GM04503 (cell line): ENCODE results near the gene PPFIBP2.

ENCODE experiments used
- DNase-seq: peaks from one replicate; pipeline ENCODE4 v3.0.0-alpha.2; 2012; ENCODE audit warnings: low read depth

The PPFIBP2 gene

GRCh38 chr11:7513234-7514098, at the start of gene PPFIBP2:
PPFIBP2 (plus strand) TSS chr11:7513999; CDS start chr11:7549476, 35,477 bp downstream.
- peak; percentile 28 for DNase-seq

GRCh38 chr11:7467652-7468051, 46.1 kb upstream of the PPFIBP2 start:
- no peak for DNase-seq

- DNase-seq, result no peak
Measured at GRCh38 chr11:7469351-7469865, 44.4 kb upstream of the PPFIBP2 start.

GRCh38 chr11:7471071-7471470, 42.7 kb upstream of the PPFIBP2 start:
- no peak for DNase-seq

- DNase-seq, result no peak
Measured at GRCh38 chr11:7473717-7474116, 40.1 kb upstream of the PPFIBP2 start.

GRCh38 chr11:7480113-7480512, 33.7 kb upstream of the PPFIBP2 start:
- no peak for DNase-seq

- DNase-seq, result no peak
Measured at GRCh38 chr11:7484131-7484530, 29.7 kb upstream of the PPFIBP2 start.

- DNase-seq, result no peak
Measured at GRCh38 chr11:7484645-7485044, 29.2 kb upstream of the PPFIBP2 start.

GRCh38 chr11:7485186-7486097, 28.4 kb upstream of the PPFIBP2 start, which contains the start of gene OLFML1:
OLFML1 (plus strand) TSS chr11:7485506; CDS start chr11:7485876, 370 bp downstream.
- DNase-seq, result no peak

- DNase-seq, result no peak
Measured at GRCh38 chr11:7486098-7486780, 27.6 kb upstream of the PPFIBP2 start.

GRCh38 chr11:7486781-7487140, 27.0 kb upstream of the PPFIBP2 start:
- no peak for DNase-seq

- DNase-seq, result no peak
Measured at GRCh38 chr11:7487360-7487759, 26.4 kb upstream of the PPFIBP2 start.

GRCh38 chr11:7488681-7489080, 25.1 kb upstream of the PPFIBP2 start:
- no peak for DNase-seq

GRCh38 chr11:7489376-7489775, 24.4 kb upstream of the PPFIBP2 start:
- DNase-seq, result no peak

GRCh38 chr11:7490054-7490453, 23.7 kb upstream of the PPFIBP2 start:
- peak; percentile 71 for DNase-seq

GRCh38 chr11:7490535-7490934, 23.3 kb upstream of the PPFIBP2 start:
- no peak for DNase-seq

GRCh38 chr11:7492253-7492652, 21.5 kb upstream of the PPFIBP2 start:
- no peak for DNase-seq

- no peak for DNase-seq
Measured at GRCh38 chr11:7493670-7494069, 20.1 kb upstream of the PPFIBP2 start.

- no peak for DNase-seq
Measured at GRCh38 chr11:7494086-7494745, 19.6 kb upstream of the PPFIBP2 start.

GRCh38 chr11:7495882-7496551, 17.8 kb upstream of the PPFIBP2 start:
- no peak for DNase-seq

- no peak for DNase-seq
Measured at GRCh38 chr11:7498193-7498592, 15.6 kb upstream of the PPFIBP2 start.
